ENCODE data around the gene DSCAML1.
A peak's percentile ranks its signal among the peaks of the same experiment; 100 is the strongest.

DSCAML1 gene

GRCh38 chr11:117541211-117541610, 255.8 kb downstream of the DSCAML1 start:
- no peak for DNase-seq

DNA sequence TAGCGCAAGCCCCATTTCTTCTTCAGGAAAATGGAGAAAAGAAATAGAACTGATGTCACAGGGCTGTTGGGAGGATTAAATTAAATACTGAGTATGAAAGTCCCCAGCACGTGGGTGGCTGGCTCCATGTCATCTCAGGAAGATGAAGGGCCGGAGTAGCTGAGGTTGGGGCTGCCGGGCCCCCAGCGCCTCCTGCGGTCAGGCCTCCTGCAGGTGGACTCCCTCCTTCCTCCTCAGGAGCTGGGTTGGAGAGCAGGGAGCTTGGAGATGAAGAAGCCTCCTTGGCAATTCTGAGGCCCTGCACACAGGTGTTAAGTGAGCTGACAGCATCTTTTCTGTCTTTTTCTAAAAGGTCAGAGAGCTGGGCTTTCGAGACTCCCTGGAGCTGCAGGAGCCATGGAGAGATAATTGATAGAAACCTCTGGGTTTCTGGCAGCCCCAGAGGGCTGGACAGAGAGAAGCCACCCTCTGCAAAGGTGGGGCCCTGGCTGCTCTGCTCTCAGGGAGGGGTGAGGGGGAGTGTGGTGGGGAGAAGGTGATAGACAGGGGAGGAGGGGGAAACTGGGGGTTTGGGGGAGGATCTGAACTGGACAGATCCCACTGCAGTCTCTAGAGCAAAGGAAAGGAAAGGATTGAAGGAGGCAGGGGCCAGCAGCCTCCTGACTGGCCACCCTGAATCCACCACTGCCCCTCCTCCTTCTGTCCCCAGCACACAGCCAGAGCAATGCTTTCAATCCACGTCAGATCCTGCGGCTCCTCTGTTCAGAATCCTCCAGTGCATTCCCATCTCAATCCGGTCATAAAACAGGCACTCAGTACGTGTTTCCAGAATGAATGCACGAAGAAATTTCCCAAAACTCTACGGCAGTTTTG, 258.5 kb downstream of the DSCAML1 start:
- DNase-seq: no peak

DNA sequence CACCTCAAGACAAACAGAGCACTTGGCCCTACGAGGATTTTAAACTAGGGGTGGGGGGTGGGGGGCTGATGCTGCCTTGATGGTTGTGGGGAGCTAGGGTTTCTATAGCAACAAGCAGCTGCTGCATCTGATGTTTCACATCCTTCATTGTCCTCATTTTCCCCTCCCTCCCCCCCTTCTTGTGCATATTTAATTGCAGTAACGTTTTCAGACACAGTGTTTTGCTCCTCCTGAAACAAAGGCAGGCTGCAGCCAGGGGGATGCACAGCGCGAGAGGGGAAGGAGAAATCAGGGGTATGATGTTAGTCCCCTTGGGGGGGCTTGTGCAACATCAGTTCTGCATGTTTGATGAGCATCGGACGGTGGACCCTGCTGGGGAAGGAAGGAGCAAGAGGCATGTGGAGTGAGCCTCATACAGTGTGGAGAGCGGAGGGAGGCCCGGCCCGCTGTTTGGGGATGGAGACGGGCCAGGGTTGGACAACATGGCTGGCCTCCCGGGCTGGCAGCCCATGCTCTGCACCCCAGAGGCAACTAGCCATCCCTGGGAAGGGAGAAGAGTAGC, 261.1 kb downstream of the DSCAML1 start:
- no peak for DNase-seq

- DNase-seq: peak; percentile 25 to 58 (median 44)
Measured at GRCh38 chr11:117535201-117535849, 261.7 kb downstream of the DSCAML1 start.

- DNase-seq: no peak
Measured at GRCh38 chr11:117532568-117532967, 264.4 kb downstream of the DSCAML1 start.

- DNase-seq: no peak
Measured at GRCh38 chr11:117529816-117530215, 267.2 kb downstream of the DSCAML1 start.

GRCh38 chr11:117528097-117528721, 268.8 kb downstream of the DSCAML1 start:
- DNase-seq: no peak

- DNase-seq: no peak
Measured at GRCh38 chr11:117527271-117527670, 269.7 kb downstream of the DSCAML1 start.

- no peak for DNase-seq
Measured at GRCh38 chr11:117525866-117526542, 271.0 kb downstream of the DSCAML1 start.

GRCh38 chr11:117524468-117525183, 272.4 kb downstream of the DSCAML1 start:
- no peak for DNase-seq

DNA sequence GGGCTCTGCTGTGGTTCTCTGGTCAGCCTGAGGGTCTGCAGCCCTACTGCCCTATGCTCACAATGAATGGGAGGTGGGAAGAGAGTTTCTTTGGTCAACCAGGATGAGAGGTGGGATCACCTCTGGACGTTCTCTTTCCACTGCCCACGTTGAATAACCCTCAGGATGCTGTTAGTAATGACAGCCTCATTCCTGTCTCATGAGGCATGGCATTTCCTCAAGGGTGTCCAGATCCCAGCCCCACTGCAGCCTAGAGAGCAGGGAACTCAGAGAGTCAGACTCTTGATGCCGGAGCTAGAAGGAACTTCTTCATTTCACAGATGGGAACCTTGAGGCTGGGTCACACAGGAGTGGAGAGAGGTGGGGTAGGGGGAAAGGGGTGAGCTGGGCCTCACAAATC, 273.3 kb downstream of the DSCAML1 start:
- no peak for DNase-seq

DNA sequence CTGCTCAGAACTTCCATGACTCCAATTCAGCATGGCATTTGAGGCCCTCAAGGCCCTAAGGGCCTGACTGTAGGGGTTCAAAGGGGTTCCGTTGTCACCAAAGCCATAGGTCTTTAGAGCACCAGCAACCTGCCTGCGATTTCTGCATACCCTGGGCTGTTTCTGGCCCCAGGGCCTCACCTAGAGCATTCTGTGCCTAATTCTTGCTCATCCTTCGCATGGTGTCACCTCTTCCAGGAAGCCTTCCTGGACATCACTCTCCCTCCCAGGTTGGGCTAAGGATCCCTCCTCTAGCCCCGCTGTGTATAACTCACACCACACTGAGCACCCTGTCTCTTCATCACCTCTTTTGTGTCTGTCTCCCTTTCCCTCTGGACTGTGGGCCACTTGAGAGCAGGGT, 275.0 kb downstream of the DSCAML1 start:
- DNase-seq: no peak

GRCh38 chr11:117520966-117521365, 276.1 kb downstream of the DSCAML1 start:
- DNase-seq: no peak

- no peak for DNase-seq
Measured at GRCh38 chr11:117520201-117520600, 276.8 kb downstream of the DSCAML1 start.

GRCh38 chr11:117519590-117519989, 277.4 kb downstream of the DSCAML1 start:
- DNase-seq: no peak

DNA sequence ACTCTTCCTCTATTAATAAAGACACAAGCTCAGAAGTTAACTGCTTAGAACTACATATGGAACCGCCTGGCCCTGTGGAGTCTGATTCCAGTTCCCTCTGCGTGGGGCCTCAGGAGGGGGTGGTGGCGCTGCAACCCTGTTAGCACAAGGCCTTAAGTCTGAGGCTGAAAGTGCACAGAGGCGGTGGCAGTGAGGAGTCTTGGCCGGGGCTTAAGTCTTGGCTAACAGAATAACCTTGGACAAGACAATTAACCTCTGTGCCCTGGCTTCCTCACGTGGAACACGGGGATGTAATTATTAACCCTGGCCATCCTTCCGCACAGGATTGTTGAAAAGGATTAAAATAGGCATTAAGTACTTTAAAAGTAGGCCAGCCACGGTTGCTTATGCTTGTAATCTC, 277.8 kb downstream of the DSCAML1 start:
- DNase-seq: no peak

- DNase-seq: no peak
Measured at GRCh38 chr11:117518455-117518854, 278.6 kb downstream of the DSCAML1 start.

DNA sequence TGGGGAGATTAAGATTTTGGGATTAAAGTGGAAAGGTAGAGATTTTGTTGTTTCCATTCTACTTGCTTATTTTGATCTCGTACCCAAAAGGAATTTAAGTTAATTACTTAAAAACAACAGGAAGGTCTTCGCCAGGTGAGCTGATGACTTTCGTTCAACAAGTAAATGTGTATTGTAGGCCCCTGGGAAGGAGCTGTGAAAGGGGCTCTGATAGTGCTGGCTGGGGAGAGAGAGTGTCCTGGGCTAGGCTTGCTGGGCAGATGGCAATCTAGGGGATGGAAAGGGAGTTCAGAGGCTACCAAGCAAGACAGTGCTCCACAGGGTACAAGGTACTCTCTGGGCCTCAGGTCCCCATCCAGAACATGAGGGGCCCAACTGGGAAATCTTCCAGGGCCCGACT, 279.9 kb downstream of the DSCAML1 start:
- no peak for DNase-seq

- no peak for DNase-seq
Measured at GRCh38 chr11:117515892-117516787, 280.9 kb downstream of the DSCAML1 start.

DNA sequence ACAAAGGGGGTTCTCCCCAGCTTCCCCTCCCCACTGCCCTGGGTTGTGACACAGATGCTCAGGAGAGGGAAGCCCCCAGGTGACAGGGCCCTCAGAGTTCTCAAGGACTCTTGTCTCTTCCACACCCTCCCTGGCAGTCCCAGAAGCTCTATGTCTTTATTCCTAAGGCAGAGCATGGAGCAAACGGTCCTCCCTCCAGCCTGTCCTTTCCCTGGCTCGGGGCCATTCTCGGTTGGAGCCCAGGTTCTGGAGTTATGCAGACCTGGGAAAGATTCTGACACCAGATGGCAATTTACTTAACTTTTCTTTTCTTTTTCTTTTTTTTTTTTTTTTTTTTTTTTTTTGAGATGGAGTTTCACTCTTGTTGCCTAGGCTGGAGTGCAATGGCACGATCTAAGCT, 282.8 kb downstream of the DSCAML1 start:
- DNase-seq: no peak

DNA sequence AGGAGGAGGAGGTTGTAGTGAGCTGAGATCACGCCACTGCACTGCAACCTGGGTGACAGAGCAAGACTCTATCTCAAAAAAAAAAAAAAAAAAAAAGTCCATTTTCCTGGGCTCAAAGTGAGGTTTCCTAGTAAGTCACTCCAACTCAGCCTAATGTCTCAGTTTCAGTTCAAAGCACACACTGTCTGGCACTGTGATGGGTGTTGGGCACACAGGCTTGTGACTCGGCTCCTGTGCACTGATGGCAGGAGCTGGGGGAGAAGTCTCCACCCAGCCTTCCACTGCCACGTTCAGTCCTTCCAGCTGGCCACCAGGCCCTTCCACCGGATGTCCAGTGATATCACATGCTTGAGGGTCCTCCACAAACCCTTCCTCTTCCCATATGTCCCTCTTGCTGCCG, 283.4 kb downstream of the DSCAML1 start:
- DNase-seq: no peak

All from suppressor macrophage treated with lipopolysaccharide for 1 hour (primary cell).